ENCODE data around the gene DPYD.

DPYD gene

DNA sequence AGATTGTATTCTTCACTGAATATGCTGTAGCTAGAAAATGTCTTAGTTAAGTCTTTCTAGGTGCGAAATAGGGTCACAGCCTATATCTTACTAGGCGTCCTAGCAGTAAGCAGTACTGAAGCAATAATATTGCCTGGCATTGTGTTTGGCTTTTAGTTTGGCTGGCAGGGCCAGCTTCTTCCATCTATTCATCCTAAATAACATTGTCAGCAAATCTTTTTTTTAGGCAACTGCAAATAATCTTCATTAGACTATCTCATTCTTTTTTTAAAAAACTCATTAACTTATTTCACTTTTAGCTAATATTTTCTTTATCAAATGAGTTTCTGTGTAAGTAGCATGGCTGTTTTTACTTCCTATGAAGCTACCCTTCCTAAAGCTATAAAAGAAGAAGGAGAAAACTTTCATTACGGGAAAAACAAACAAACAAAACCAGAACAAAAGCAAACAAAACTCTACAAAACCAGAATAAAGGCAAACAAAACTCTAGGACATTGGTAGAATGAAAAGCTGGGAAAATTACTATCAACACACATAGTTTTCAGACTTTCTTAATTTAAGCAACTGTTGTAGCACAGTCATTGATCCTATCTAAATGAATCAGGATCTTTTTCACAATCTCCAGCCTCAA, 506.0 kb downstream of the DPYD start:
- DNase-seq = no peak

DNA sequence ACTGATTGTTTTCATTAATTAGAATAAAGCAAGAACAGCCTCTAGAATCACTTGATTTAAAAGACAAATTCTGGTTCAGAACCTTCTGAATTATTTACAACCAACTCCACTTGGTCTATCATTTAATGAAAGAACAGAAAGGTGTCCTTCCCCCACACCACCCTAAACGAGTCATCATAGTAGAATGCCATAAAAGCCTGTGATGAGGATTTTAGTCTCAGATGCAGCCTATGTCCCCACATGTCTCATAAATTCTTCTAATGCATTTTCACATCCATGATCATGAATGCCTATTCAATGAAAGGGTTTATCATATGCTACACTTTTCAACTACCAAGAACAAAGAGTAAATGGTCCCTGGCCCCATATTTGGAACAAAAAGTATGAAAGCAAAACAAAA, 508.1 kb downstream of the DPYD start:
- DNase-seq = no peak

DNA sequence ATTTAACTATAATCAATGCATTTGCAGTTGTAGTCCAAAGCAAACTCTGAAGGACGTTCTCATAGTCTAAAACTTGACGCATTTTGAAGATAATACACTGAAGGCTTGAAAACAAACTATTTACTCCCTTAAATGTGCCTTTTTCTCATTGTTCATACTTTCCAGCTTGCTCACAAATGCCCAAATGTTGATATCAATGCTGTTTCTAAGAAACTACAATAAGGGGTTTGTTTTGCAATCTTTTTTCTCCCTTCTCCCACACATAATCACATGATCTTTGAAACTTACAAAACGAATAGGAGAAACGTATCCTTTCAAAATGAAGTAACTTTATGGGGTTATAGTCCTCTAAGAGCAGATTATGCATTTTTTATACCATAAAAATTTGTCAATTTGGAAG, 508.7 kb downstream of the DPYD start:
- no peak for DNase-seq

GRCh38 chr1:97396463-97396862, 524.4 kb downstream of the DPYD start:
- no peak for DNase-seq

GRCh38 chr1:97392701-97393100, 528.1 kb downstream of the DPYD start:
- no peak for DNase-seq

- no peak for DNase-seq
These were observed 535.1 kb downstream of the DPYD start for GRCh38 chr1:97385536-97386277.

- DNase-seq = no peak
These were observed 536.4 kb downstream of the DPYD start for GRCh38 chr1:97384294-97384968.

DNA sequence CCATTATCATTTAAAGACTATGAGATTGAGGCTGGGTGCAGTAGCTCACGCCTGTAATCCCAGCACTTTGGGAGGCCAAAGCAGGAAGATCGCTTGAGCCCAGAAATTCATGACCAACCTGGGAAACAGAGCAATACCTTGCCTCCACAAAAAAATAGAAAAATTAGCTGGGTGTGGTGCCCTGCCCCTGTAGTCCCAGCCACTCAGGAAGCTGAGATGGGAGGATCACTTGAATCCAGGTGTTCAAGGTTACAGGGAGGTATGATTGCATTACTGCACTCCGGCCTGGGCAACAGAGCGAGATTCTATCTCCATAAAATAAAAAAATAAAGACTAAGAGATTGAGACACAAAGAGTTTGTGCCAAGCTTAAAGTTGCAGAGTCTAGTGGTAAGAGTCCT, 537.0 kb downstream of the DPYD start:
- DNase-seq = no peak

DNA sequence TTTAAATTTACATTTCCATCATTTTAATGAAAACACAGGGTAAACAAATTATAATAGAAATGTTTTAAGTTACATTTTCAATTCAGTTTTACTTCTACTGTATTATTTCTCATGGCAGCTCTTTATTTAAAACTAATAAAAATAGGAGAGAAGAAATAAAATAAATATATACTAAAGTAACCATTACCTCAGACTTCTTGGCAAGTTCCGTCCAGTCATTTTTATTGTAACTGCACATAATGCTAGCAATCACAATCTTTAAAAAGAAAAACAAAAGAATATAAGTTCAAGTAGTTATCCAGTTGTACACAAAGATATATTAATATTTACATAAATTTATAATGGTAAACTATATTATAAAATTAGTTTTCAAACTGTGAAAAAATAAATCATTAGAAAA, 538.6 kb downstream of the DPYD start:
- DNase-seq = no peak

DNA sequence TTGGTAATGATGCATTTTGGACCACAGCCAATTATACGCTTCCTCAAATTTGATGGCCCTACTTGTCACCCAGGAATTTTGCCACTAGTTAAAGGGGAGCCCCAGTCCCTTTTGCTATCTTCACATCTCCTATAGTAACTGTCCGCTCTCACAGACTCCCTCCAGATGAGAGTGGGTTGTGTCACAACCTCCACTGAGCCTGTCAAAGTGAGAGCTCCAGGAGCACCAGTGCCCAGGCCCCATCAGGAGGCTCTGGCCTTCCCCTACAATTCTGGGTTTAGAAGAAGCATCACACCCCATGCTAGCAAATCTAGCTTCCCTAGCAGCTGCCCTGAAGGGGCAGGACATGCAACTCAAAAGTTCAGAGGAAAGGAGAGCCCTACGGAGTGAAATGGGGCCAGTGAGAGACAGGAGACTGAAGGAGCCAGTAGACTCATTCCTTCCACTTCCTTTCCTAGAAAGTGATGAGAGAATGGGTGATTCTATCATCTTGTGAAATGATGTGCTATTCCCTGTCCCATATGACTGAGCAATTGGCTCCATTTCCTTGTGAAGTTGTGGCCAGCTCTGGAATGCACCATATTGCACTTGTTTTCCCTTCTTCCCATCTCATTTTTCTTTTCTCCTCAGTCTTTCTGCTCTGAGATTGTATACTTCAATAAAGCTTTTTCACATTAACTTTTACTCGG, 541.3 kb downstream of the DPYD start:
- no peak for DNase-seq

DNA sequence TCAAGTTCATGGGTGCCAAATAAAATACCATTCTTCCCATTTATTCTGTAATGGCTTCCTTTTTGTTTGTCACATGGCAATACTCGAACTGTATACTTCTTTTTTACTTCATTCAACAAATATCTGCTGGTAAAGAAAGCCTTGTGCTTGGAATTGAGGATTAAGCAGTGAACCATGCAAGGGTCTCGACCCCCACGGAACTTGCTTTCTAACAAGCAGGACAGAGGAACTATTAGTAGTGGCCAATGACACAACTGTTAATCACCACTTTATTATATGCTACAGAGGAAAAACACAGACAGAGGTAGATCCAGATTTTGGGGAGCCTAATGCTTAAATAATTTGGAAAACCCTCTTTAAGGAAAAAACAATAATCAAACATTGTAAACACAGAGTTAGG, 542.2 kb downstream of the DPYD start:
- no peak for DNase-seq

GRCh38 chr1:97377432-97378034, 543.3 kb downstream of the DPYD start:
- no peak for DNase-seq

GRCh38 chr1:97373000-97373399, 547.8 kb downstream of the DPYD start:
- DNase-seq = no peak

GRCh38 chr1:97372531-97372930, 548.3 kb downstream of the DPYD start:
- no peak for DNase-seq

DNA sequence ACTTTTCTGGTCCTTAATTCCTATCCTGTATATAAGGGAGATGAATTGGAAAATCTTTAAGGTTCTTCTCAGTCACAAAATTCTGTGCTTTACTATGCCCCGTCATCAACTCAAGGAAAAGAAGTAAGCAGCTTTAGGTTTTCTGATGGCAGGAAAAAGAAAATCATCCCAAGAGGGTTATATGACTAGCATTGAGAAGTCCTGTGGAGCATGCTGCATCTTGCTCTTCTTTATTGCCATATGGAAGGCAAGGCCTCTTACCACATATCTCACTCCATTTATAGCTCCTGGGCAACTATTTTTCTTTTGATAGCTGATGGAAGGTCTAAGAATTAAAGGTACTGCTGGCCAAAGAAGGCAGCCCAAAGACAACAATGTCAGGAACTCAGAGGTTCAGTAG, 552.5 kb downstream of the DPYD start:
- no peak for DNase-seq

DNA sequence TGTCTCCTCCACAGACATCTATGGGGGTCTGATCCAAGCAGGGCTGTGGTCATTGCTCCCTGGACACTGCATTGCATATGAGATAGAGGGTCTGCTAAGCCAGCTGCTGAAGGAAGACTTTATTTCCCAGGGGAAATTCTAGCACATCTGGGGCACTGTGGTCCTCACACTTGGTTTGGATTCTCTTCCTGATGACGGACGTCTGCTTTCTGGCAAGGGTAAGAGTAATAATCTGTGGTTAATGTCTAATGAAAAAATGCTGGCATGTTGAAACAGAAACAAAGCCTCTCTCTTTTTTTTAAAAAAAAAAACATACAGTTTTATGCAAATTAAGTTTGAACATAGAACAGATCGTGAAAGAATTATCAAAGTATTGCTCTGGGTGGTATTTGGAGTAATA, 553.9 kb downstream of the DPYD start:
- no peak for DNase-seq

DNA sequence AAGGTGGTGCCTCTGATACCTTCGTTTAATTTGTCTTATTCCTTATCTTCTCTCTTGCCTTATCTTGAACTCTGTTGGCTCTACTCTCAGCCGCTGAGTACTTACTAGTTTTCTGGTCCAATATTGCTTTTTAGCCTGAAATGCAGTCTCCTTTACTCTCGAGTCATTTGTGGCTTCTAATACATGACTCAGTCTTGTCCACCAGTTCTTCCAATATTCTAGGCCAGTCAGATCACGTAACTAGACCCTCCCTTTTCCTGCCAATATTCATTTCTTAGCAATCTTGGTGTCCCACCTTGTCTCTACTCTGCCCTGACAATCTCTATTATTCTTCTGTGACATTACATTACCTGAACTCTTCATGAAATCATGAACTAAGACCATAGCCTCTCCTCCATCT, 555.8 kb downstream of the DPYD start:
- no peak for DNase-seq

- DNase-seq = no peak
These were observed 556.7 kb downstream of the DPYD start for GRCh38 chr1:97364086-97364485.

DNA sequence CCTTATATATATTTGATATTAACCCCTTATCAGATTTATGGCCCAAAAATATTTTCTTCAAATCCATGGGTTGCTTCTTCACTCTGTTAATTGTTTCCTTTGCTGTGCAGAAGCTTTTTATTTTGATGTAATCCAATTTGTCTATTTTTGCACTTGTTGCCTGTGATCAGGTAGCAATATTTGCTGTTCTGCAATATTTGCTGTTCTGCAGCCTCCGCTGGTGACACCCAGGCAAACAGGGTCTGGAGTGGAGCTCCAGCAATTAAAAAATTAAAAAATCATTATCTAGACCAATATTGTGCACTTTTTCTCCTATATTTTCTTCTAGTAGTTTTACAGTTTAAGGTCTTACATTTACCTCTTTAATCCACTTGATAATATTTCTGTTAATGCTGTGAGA, 564.5 kb downstream of the DPYD start:
- DNase-seq = no peak

DNA sequence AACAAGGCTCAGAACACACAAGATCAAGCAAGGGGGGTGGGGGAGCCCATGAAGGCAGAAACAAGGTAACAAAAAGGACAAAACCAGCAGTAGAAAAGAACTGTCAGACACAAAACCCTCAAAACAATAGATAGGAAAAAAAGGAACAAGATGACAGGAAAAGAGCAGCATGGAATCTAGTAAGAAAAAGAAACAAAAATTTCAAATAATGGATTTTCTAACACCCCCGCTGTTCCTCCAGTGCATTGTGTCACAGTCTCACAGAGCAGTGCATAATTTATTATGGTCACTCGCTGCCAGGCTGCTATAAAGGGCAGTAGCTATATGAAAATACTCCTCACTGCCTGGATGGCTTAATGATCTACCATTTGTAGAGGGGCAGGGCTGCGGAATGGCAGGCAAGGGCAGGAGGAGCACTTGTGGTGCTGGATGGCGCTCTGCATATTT, 567.9 kb downstream of the DPYD start:
- no peak for DNase-seq

GRCh38 chr1:97351846-97352245, 569.0 kb downstream of the DPYD start:
- DNase-seq = no peak

DNA sequence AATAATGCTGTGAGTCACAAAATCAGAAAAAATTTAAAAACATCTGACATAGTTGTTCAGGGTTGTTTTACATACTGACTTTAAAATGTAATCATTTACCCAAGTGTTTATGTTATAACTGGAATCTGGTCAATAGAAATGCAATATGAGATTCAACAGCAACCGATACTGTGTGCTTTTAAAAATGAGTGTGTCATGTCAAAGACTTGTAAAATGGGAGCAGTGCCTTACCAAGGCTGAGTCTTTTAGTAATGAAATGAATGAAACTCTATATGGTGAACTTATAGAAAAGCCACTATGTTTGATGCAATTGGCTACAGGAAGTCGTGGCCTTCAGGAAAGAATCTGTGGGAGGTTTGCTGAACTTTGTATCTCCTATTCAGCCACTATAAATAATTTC, 570.2 kb downstream of the DPYD start:
- no peak for DNase-seq

GRCh38 chr1:97350241-97350640, 570.6 kb downstream of the DPYD start:
- DNase-seq = no peak

Measured in CD4-positive, alpha-beta T cell treated with Interleukin-12 subunit alpha and Interleukin-12 subunit beta, for 1 hour (primary cell).